Activated naive CD4-positive, alpha-beta T cell treated with anti-CD3 and anti-CD28 coated beads, Interleukin-2, amount 50 U/mL, for 72 hours (primary cell): ENCODE data around the gene PCYT1B. TPM values are rescaled to one million over a fixed set of nuclear protein-coding genes. Genes with fewer than 3 reads are reported as not detected.
A peak's percentile ranks its signal among the peaks of the same experiment; 100 is the strongest.

Experiments used
- ATAC-seq, 2 donors: fragments of 150-1000 bp; cut with Tn5 transposase; 2 replicates each; pipeline ENCODE4 v1.10.0; 2021; ENCODE audit warnings: mild to moderate bottlenecking in 2 of 2, moderate library complexity in 2 of 2
- DNase-seq, 2 donors: peaks; one replicate each; pipeline ENCODE4 v3.0.0; 2021 to 2022; ENCODE audit warnings: low spot score in 2 of 2
- H3K27ac Mint-ChIP-seq, 2 donors: one replicate each; pipeline ENCODE4 v1.8.0; 2022; ENCODE audit warnings: mild to moderate bottlenecking in 2 of 2, mixed read lengths in 2 of 2
- H3K36me3 Mint-ChIP-seq, 2 donors: one replicate each; pipeline ENCODE4 v1.8.0; 2022; ENCODE audit warnings: mixed read lengths in 2 of 2
- H3K9me3 Mint-ChIP-seq, 2 donors: one replicate each; pipeline ENCODE4 v1.8.0; 2022; ENCODE audit warnings: mixed read lengths in 2 of 2
- total RNA-seq, 2 donors: library from RNA; stranded (reverse); gene quantifications; one replicate each; pipeline ENCODE4 v1.2.3, GENCODE V29; 2022

The PCYT1B gene
- total RNA-seq, 2 donors from 2014 or later, result 0.05 to 1.0 TPM

GRCh38 chrX:24574743-24575142, 72.4 kb downstream of the PCYT1B start:
- DNase-seq (no peak), ATAC-seq (peak in 1 of 2 donors; percentile 58)
- H3K9me3 Mint-ChIP-seq, result no peaks in the 10 kb centered on the region

GRCh38 chrX:24567169-24567568, 80.0 kb downstream of the PCYT1B start:
- ATAC-seq (no peak), DNase-seq (no peak)
- Mint-ChIP-seq H3K9me3 (no peaks in the 10 kb centered on the region), H3K36me3 (no peaks in the 10 kb centered on the region), H3K27ac (no peak overlapping the region)

More at GRCh38 chrX:24574743-24575142, 72.4 kb downstream of the PCYT1B start:
- Mint-ChIP-seq H3K27ac (no peak overlapping the region), H3K36me3 (no peaks in the 10 kb centered on the region)

- Mint-ChIP-seq H3K9me3 (no peaks in the 10 kb centered on the region), H3K27ac (no peak overlapping the region)
- ATAC-seq, result no peak
Measured at GRCh38 chrX:24566240-24566639, 80.9 kb downstream of the PCYT1B start.

GRCh38 chrX:24563291-24564010, 83.7 kb downstream of the PCYT1B start:
- DNase-seq (no peak), ATAC-seq (no peak)
- H3K9me3 Mint-ChIP-seq, result no peaks in the 10 kb centered on the region
- peak overlapping the region in 1 of 2 donors; percentile 84 for H3K27ac Mint-ChIP-seq
- H3K36me3 Mint-ChIP-seq, result no peaks in the 10 kb centered on the region

More at GRCh38 chrX:24566240-24566639, 80.9 kb downstream of the PCYT1B start:
- no peak for DNase-seq
- H3K36me3 Mint-ChIP-seq, result no peaks in the 10 kb centered on the region

GRCh38 chrX:24561121-24561520, 86.0 kb downstream of the PCYT1B start:
- Mint-ChIP-seq H3K36me3 (no peaks in the 10 kb centered on the region), H3K9me3 (no peaks in the 10 kb centered on the region), H3K27ac (no peak overlapping the region)
- DNase-seq (no peak), ATAC-seq (peak in 1 of 2 donors; percentile 47)

- H3K9me3 Mint-ChIP-seq, result no peaks in the 10 kb centered on the region
- no peak overlapping the region for H3K27ac Mint-ChIP-seq
- ATAC-seq, result no peak
- H3K36me3 Mint-ChIP-seq, result no peaks in the 10 kb centered on the region
- no peak for DNase-seq
Measured at GRCh38 chrX:24553011-24553410, 94.1 kb downstream of the PCYT1B start.

- ATAC-seq (no peak), DNase-seq (no peak)
- Mint-ChIP-seq H3K9me3 (no peaks in the 10 kb centered on the region), H3K36me3 (no peaks in the 10 kb centered on the region), H3K27ac (no peak overlapping the region)
Measured at GRCh38 chrX:24550166-24550565, 97.0 kb downstream of the PCYT1B start.

GRCh38 chrX:24547961-24548360, 99.2 kb downstream of the PCYT1B start:
- H3K9me3 Mint-ChIP-seq, result no peaks in the 10 kb centered on the region
- ATAC-seq (no peak), DNase-seq (no peak)
- no peaks in the 10 kb centered on the region for H3K36me3 Mint-ChIP-seq
- H3K27ac Mint-ChIP-seq, result no peak overlapping the region

- no peaks in the 10 kb centered on the region for H3K9me3 Mint-ChIP-seq
- no peak overlapping the region for H3K27ac Mint-ChIP-seq
- no peak for DNase-seq
- no peaks in the 10 kb centered on the region for H3K36me3 Mint-ChIP-seq
- no peak for ATAC-seq
Measured at GRCh38 chrX:24542756-24543155, 104.4 kb downstream of the PCYT1B start.

GRCh38 chrX:24536551-24536950, 110.6 kb downstream of the PCYT1B start:
- H3K27ac Mint-ChIP-seq, result no peak overlapping the region
- ATAC-seq (no peak), DNase-seq (no peak)
- peaks cover 0 to 6% of the 10 kb centered on the region in 2 donors for H3K36me3 Mint-ChIP-seq
- no peaks in the 10 kb centered on the region for H3K9me3 Mint-ChIP-seq

- no peak overlapping the region for H3K27ac Mint-ChIP-seq
- no peaks in the 10 kb centered on the region for H3K9me3 Mint-ChIP-seq
- no peak for ATAC-seq
- DNase-seq, result no peak
- no peaks in the 10 kb centered on the region for H3K36me3 Mint-ChIP-seq
Measured at GRCh38 chrX:24528605-24529004, 118.5 kb downstream of the PCYT1B start.

- H3K9me3 Mint-ChIP-seq, result no peaks in the 10 kb centered on the region
- no peak for ATAC-seq
- DNase-seq, result no peak
Measured at GRCh38 chrX:24526616-24527015, 120.5 kb downstream of the PCYT1B start.

GRCh38 chrX:24525455-24525854, 121.7 kb downstream of the PCYT1B start:
- Mint-ChIP-seq H3K27ac (no peak overlapping the region), H3K36me3 (no peaks in the 10 kb centered on the region), H3K9me3 (no peaks in the 10 kb centered on the region)
- ATAC-seq (no peak), DNase-seq (no peak)

More at GRCh38 chrX:24526616-24527015, 120.5 kb downstream of the PCYT1B start:
- Mint-ChIP-seq H3K36me3 (no peaks in the 10 kb centered on the region), H3K27ac (no peak overlapping the region)

- Mint-ChIP-seq H3K36me3 (peaks cover 0 to 5% of the 10 kb centered on the region in 2 donors), H3K27ac (no peak overlapping the region), H3K9me3 (no peaks in the 10 kb centered on the region)
- DNase-seq (no peak), ATAC-seq (no peak)
Measured at GRCh38 chrX:24520472-24520871, 126.7 kb downstream of the PCYT1B start.

- ATAC-seq (no peak), DNase-seq (no peak)
- Mint-ChIP-seq H3K27ac (peak overlapping the region in 1 of 2 donors; percentile 53), H3K36me3 (peaks cover 11 to 15% of the 10 kb centered on the region in 2 donors), H3K9me3 (no peaks in the 10 kb centered on the region)
Measured at GRCh38 chrX:24515447-24515846, 131.7 kb downstream of the PCYT1B start.

GRCh38 chrX:24513416-24513815, 133.7 kb downstream of the PCYT1B start:
- peak; percentile 96 to 98 for ATAC-seq
- Mint-ChIP-seq H3K27ac (peak overlapping the region; percentile 75 to 88), H3K36me3 (peaks cover 18 to 23% of the 10 kb centered on the region in 2 donors), H3K9me3 (no peaks in the 10 kb centered on the region)
- DNase-seq, result peak; percentile 28 to 54

GRCh38 chrX:24508375-24508774, 138.8 kb downstream of the PCYT1B start:
- H3K27ac Mint-ChIP-seq, result no peak overlapping the region
- ATAC-seq, result peak in 1 of 2 donors; percentile 67
- no peak for DNase-seq
- no peaks in the 10 kb centered on the region for H3K9me3 Mint-ChIP-seq
- H3K36me3 Mint-ChIP-seq, result peaks cover 11 to 34% of the 10 kb centered on the region in 2 donors
